Loucy (cell line): ENCODE measurements around the gene ELL2.

Experiments used
- H2AFZ ChIP-seq: fragments of 200-600 bp; sonication (generic); 2 replicates; pipeline ENCODE4 v1.6.0; 2016; ENCODE audit warnings: antibody characterized with exemption, mild to moderate bottlenecking, low read length, moderate library complexity
- H3F3A ChIP-seq: fragments of 200-600 bp; 2 replicates; pipeline ENCODE4 v1.6.0; 2016; ENCODE audit warnings: antibody characterized with exemption, low read depth, mild to moderate bottlenecking
- H3K27me3 ChIP-seq: fragments of 200-600 bp; sonication (generic); 2 replicates; pipeline ENCODE4 v1.6.1; 2014; ENCODE audit warnings: low read length, mild to moderate bottlenecking; ENCODE audit not compliant: insufficient read depth, poor library complexity, severe bottlenecking
- H3K36me3 ChIP-seq: fragments of 200-600 bp; sonication (generic); 2 replicates; pipeline ENCODE4 v1.6.1; 2016; ENCODE audit warnings: low read length; ENCODE audit not compliant: insufficient read depth
- H3K4me1 ChIP-seq: fragments of 200-600 bp; sonication (generic); 2 replicates; pipeline ENCODE4 v1.5.1; 2014; ENCODE audit warnings: low read length, mild to moderate bottlenecking; ENCODE audit not compliant: insufficient read depth, poor library complexity, severe bottlenecking
- H3K4me2 ChIP-seq: fragments of 200-600 bp; sonication (generic); 2 replicates; pipeline ENCODE4 v1.6.0; 2014; ENCODE audit warnings: antibody characterized with exemption, low read length, low read depth, mild to moderate bottlenecking; ENCODE audit not compliant: poor library complexity, severe bottlenecking
- H3K4me3 ChIP-seq: fragments of 200-600 bp; sonication (generic); 2 replicates; pipeline ENCODE4 v1.5.1; 2014; ENCODE audit warnings: low read length, mild to moderate bottlenecking, mixed read lengths; ENCODE audit not compliant: poor library complexity, severe bottlenecking
- H3K79me2 ChIP-seq: fragments of 200-600 bp; sonication (generic); 2 replicates; pipeline ENCODE4 v1.6.1; 2014; ENCODE audit warnings: low read length; ENCODE audit not compliant: insufficient read depth
- H3K9ac ChIP-seq: fragments of 200-600 bp; sonication (generic); 2 replicates; pipeline ENCODE4 v1.6.0; 2014; ENCODE audit warnings: mild to moderate bottlenecking, low read depth, low read length, moderate library complexity; ENCODE audit not compliant: poor library complexity, severe bottlenecking
- H3K9me2 ChIP-seq: fragments of 200-600 bp; sonication (generic); replicated peaks from 2 replicates; pipeline ENCODE4 v1.6.1; 2016; ENCODE audit warnings: low read depth, low read length, mixed read lengths
- H3K9me3 ChIP-seq: fragments of 200-600 bp; sonication (generic); 2 replicates; pipeline ENCODE4 v1.6.1; 2014; ENCODE audit warnings: mild to moderate bottlenecking, antibody characterized with exemption, low read length, low read depth; ENCODE audit not compliant: insufficient read depth
- H4K20me1 ChIP-seq: fragments of 200-600 bp; sonication (generic); 2 replicates; pipeline ENCODE4 v1.6.0; 2014; ENCODE audit warnings: antibody characterized with exemption, low read length, mild to moderate bottlenecking; ENCODE audit not compliant: insufficient read depth, poor library complexity, severe bottlenecking
- EZH2phosphoT487 ChIP-seq: fragments of 200-600 bp; IDR thresholded peaks from 2 replicates; pipeline ENCODE4 v1.6.1; 2018; ENCODE audit warnings: antibody characterized with exemption, mild to moderate bottlenecking, moderate library complexity, borderline replicate concordance
- TF ChIP-seq, protein P1 (sequence below): fragments of 200-600 bp; sonication (generic); conservative IDR thresholded peaks from 2 replicates; pipeline ENCODE4 v1.5.1; 2014; ENCODE audit warnings: mild to moderate bottlenecking, antibody characterized with exemption, low read length

ELL2 gene

GRCh38 chr5:95941756-95942155 lies 19.9 kb downstream of the ELL2 start:
- H4K20me1 ChIP-seq, result no peaks in the 10 kb centered on the region
- no peak overlapping the region for H3K9ac ChIP-seq
- TF ChIP-seq, protein P1, sequence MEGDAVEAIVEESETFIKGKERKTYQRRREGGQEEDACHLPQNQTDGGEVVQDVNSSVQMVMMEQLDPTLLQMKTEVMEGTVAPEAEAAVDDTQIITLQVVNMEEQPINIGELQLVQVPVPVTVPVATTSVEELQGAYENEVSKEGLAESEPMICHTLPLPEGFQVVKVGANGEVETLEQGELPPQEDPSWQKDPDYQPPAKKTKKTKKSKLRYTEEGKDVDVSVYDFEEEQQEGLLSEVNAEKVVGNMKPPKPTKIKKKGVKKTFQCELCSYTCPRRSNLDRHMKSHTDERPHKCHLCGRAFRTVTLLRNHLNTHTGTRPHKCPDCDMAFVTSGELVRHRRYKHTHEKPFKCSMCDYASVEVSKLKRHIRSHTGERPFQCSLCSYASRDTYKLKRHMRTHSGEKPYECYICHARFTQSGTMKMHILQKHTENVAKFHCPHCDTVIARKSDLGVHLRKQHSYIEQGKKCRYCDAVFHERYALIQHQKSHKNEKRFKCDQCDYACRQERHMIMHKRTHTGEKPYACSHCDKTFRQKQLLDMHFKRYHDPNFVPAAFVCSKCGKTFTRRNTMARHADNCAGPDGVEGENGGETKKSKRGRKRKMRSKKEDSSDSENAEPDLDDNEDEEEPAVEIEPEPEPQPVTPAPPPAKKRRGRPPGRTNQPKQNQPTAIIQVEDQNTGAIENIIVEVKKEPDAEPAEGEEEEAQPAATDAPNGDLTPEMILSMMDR, result no peak
- TF ChIP-seq EZH2phosphoT487, result no peak
- no peak overlapping the region for H3K4me3 ChIP-seq
- H3K27me3 ChIP-seq, result no peaks in the 10 kb centered on the region
- no peaks in the 10 kb centered on the region for H3K36me3 ChIP-seq
- no peaks in the 10 kb centered on the region for H3K9me2 ChIP-seq
- no peaks in the 10 kb centered on the region for H3F3A ChIP-seq
- H3K4me2 ChIP-seq, result no peak overlapping the region
- H3K9me3 ChIP-seq, result no peaks in the 10 kb centered on the region
- peaks cover 11% of the 10 kb centered on the region for H3K4me1 ChIP-seq
- no peak overlapping the region for H2AFZ ChIP-seq
- H3K79me2 ChIP-seq, result no peaks in the 10 kb centered on the region

DNA sequence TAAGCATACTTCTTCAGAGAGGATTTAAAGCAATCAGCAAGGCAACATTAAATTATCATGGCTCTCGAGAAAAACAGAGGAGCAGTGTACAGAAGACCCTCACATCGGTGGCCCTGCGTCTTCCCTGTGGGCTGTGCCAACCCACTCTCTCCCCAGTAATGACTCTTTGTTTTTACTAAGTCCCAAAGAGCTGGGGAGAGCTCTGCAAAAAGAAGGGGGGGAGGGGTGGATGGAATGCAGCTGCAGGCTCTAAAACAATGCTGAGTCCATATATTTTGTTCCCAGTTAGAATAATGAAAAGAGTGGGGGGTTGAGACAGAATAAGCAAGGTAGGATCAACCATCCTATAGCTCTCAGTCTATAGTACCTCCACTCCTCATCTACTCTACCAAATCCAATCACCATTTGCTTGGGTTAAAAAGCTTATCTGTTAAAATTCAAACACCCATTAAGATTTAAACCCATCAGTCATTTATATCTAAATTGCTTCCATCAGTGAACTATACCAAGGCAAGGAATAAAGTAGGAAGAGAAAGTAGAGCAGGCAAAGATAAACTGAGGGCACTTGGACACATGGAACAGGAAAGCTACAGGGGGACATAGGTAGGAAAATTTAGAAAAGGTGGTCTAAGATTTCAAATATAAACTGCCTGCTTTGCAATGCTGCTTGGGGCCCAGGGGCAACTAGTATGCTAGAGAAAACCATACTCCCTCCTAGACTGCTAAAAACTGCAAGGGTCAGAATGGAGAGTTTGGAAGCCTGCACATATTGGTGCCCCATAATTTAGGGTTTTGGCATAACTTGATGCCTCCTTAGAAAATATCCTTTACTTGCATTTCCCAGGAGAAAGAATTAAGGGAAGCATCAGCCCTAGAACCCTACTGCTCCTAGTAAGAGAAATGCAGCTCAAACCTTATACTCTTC lies 20.6 kb downstream of the ELL2 start:
- Histone ChIP-seq H3F3A (no peaks in the 10 kb centered on the region), H3K36me3 (no peaks in the 10 kb centered on the region), H3K27me3 (no peaks in the 10 kb centered on the region), H3K79me2 (no peaks in the 10 kb centered on the region), H3K9me2 (no peaks in the 10 kb centered on the region), H2AFZ (no peak overlapping the region), H4K20me1 (no peaks in the 10 kb centered on the region), H3K4me2 (no peak overlapping the region), H3K9ac (no peak overlapping the region), H3K9me3 (no peaks in the 10 kb centered on the region), H3K4me1 (peaks cover 11% of the 10 kb centered on the region), H3K4me3 (no peak overlapping the region)
- TF ChIP-seq EZH2phosphoT487, result no peak
- TF ChIP-seq, protein P1, result no peak

DNA sequence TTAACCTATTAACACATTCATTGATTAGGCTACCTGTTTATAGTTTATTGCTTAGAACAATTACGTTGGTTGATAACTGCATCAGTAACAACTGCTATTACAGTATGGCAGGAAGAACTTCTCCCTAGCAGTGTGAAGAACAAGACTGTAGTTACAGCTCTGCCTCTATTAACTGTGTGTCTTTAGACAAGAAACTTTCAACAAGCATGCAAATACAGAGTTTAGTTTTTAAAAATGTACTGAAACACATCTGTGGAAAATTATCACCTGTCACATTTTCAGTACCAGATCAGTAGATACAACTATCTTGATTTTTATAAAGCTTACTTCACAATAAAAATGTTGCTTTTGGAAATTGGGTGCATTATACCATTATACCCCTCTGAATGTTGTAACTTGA lies 22.2 kb downstream of the ELL2 start:
- no peaks in the 10 kb centered on the region for H4K20me1 ChIP-seq
- no peak for TF ChIP-seq EZH2phosphoT487
- TF ChIP-seq, protein P1, result no peak
- H3K27me3 ChIP-seq, result no peaks in the 10 kb centered on the region
- H3K9me2 ChIP-seq, result no peaks in the 10 kb centered on the region
- H3K79me2 ChIP-seq, result no peaks in the 10 kb centered on the region
- no peak overlapping the region for H3K4me2 ChIP-seq
- H3K4me1 ChIP-seq, result peaks cover 8% of the 10 kb centered on the region
- no peak overlapping the region for H3K9ac ChIP-seq
- H3K36me3 ChIP-seq, result no peaks in the 10 kb centered on the region
- no peak overlapping the region for H3K4me3 ChIP-seq
- H2AFZ ChIP-seq, result no peak overlapping the region
- no peaks in the 10 kb centered on the region for H3K9me3 ChIP-seq
- H3F3A ChIP-seq, result no peaks in the 10 kb centered on the region
